ENCODE results near the gene KRT16. TPM values are rescaled to one million over a fixed set of nuclear protein-coding genes. Genes with fewer than 3 reads are reported as not detected.

The KRT16 gene
- total and polyA plus RNA-seq, 12 donors: 0.12 to 0.44 (median 0.15) TPM; not detected in 9

DNA sequence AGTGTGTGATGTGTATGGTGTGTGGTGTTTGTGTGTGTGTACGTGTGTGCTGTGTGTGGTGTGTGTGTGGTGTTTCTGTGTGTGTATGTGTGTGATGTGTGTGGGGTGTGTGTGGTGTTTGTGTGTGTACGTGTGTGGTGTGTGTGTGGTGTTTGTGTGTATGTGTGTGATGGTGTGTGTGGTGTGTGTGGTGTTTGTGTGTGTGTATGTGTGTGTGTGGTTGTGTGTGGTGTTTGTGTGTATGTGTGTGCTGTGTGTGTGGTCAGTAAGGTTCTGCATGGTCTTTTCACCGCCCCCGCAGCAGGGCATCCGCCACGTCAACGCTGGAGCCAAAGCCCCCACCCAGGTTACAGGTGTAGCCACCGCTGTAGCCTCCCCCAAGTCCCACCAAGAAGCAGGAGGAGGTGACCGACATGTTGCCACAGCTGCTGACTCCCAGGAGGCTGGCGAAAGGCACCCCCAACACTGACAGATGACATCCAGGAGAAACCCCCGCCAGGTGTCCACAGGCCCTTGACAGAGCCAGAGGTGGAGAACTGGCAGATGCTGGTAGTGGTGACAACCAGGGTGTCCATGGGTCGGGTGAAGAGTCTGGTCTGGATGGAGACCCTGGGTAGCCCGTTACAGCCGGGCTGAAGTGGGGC, 21.1 kb upstream of the KRT16 start:
- H3K4me1 ChIP-seq: peaks cover 3 to 17% (median 11%) of the 10 kb centered on the region in 9 donors
- ATAC-seq (no peak), DNase-seq (no peak)
- TF ChIP-seq, protein P1, sequence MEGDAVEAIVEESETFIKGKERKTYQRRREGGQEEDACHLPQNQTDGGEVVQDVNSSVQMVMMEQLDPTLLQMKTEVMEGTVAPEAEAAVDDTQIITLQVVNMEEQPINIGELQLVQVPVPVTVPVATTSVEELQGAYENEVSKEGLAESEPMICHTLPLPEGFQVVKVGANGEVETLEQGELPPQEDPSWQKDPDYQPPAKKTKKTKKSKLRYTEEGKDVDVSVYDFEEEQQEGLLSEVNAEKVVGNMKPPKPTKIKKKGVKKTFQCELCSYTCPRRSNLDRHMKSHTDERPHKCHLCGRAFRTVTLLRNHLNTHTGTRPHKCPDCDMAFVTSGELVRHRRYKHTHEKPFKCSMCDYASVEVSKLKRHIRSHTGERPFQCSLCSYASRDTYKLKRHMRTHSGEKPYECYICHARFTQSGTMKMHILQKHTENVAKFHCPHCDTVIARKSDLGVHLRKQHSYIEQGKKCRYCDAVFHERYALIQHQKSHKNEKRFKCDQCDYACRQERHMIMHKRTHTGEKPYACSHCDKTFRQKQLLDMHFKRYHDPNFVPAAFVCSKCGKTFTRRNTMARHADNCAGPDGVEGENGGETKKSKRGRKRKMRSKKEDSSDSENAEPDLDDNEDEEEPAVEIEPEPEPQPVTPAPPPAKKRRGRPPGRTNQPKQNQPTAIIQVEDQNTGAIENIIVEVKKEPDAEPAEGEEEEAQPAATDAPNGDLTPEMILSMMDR (IDR thresholded peaks at IDR 0.05): no peak
- no peak overlapping the region for H3K4me3 ChIP-seq
- intact Hi-C loops (cut with DNase I): no loop called here
- no peaks in the 10 kb centered on the region for H3K27me3 ChIP-seq
- 91 to 94% methylated on average over 14 of the region's 14 CpGs for whole genome bisulfite sequencing, 2 donors
- H3K36me3 ChIP-seq: no peaks in the 10 kb centered on the region
- H3K27ac ChIP-seq: no peak overlapping the region
- no peaks in the 10 kb centered on the region for H3K9me3 ChIP-seq

DNA sequence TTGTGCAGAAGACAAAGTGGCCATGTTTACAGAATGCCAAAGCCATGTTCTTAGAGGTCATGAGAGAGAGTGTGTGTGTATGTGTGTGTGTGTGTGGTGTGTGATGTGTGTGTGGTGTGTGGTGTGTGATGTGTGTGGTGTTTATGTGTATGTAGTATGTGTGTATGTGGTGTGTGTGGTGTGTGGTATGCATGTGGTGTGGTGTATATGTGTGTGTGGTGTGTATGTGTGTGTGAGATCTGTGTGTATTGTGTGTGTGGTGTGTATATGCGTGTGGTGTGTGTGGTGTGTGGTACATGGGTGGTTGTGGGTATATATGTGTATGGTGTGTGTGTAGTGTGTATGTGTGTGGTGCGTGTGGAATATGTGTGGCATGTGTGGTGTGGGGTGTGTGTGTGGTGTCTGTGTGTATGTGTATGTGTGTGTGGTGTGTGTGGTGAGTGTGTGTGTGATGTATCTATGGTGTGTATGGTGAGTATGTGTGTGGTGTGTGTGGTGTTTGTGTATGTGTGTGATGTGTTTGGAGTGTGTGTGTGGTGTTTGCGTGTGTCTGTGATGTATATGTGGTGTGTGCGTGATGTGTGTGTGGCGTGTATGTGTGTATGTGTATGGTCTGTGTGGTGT, 20.0 kb upstream of the KRT16 start:
- DNase-seq: no peak

DNA sequence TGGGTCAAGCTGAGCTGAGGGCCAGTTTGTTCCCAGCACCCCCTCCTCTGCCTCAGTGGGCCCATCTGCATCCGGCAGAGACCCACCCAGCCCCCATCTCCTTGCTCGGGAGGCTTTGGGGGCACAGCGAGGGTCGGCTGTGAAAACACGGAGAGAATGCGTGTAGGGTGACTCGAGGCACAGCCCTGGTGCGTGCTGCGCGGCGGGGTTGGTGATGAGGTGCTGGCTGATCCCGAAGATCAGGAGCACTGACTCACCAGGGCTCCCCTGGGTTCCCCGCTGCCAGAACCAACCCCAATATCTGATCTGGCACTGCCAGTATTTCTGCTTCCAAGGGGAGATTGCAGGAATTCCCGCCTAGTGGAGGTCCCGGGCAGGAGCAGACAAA, 19.3 kb upstream of the KRT16 start:
- Histone ChIP-seq H3K4me3 (no peak overlapping the region), H3K9me3 (no peaks in the 10 kb centered on the region), H3K4me1 (peaks cover 3 to 17% (median 11%) of the 10 kb centered on the region in 9 donors), H3K27ac (no peak overlapping the region), H3K36me3 (no peaks in the 10 kb centered on the region), H3K27me3 (peaks cover 0 to 8% (median 0%) of the 10 kb centered on the region in 7 donors)
- intact Hi-C loops (cut with DNase I): no loop called here
- 87 to 91% methylated on average over 15 of the region's 15 CpGs for WGBS, 2 donors
- ATAC-seq: no peak
- TF ChIP-seq, protein P1 (IDR thresholded peaks at IDR 0.05): no peak
- DNase-seq: no peak

More for the DNA sequence above, 20.0 kb upstream of the KRT16 start:
- Histone ChIP-seq H3K4me3 (no peak overlapping the region), H3K36me3 (no peaks in the 10 kb centered on the region), H3K27me3 (peaks cover 0 to 6% (median 0%) of the 10 kb centered on the region in 7 donors), H3K4me1 (peaks cover 3 to 17% (median 11%) of the 10 kb centered on the region in 9 donors), H3K27ac (no peak overlapping the region), H3K9me3 (no peaks in the 10 kb centered on the region)
- intact Hi-C loops (cut with DNase I): no loop called here
- TF ChIP-seq, protein P1 (IDR thresholded peaks at IDR 0.05): no peak
- WGBS, 2 donors: 71 to 80% methylated on average over 5 of the region's 5 CpGs
- no peak for ATAC-seq

DNA sequence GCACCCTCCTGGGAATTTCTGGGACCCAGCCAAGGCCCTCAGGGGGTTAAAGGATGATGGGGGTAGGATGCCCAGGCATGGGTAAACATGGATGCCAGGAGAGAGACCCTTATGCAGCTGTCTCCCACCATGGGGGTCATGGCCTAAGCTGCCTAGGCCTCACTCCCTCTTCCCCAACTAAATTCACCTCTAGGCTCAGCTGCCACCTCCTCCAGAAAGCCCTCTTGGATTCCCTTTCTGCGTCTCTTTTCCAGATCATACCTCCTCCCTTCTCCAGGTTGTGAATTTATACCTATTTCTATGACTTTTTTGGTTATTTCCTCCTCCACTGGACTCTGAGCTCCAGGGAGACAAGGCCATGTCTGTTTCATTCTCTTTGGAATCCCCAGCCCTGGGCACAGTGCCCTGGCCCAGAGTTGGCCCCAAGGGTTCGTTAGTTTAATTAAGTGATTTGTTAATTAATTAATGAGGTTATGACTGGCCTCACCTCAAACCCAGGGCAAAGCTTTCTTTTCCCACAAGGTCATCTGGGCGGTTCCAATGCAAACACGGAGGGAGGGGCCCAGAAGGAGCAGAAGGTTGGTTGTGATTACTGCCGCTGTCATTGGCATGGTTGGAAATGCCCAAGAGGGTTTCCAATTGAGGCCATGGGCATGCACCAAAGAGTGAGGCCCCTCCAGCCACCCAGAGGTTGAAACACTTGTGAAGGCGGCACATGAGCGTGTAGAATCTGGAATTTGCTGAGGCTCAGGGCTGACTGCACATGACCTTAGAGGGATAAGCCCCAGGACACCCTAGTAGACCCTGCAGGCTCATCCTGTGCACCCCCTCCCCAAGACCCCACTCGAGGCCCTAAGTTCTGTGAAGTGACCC, 18.7 kb upstream of the KRT16 start:
- TF ChIP-seq, protein P1 (IDR thresholded peaks at IDR 0.05): no peak
- WGBS, 2 donors: 87 to 92% methylated on average over 8 of the region's 8 CpGs
- H3K27me3 ChIP-seq: peaks cover 0 to 8% (median 0%) of the 10 kb centered on the region in 7 donors
- H3K27ac ChIP-seq: no peak overlapping the region
- H3K4me1 ChIP-seq: peaks cover 3 to 17% (median 11%) of the 10 kb centered on the region in 9 donors
- intact Hi-C loops (cut with DNase I): no loop called here
- DNase-seq (no peak), ATAC-seq (no peak)
- H3K9me3 ChIP-seq: no peaks in the 10 kb centered on the region
- no peak overlapping the region for H3K4me3 ChIP-seq
- H3K36me3 ChIP-seq: no peaks in the 10 kb centered on the region
